ENCODE measurements around the gene BAD.

Gene BAD

DNA sequence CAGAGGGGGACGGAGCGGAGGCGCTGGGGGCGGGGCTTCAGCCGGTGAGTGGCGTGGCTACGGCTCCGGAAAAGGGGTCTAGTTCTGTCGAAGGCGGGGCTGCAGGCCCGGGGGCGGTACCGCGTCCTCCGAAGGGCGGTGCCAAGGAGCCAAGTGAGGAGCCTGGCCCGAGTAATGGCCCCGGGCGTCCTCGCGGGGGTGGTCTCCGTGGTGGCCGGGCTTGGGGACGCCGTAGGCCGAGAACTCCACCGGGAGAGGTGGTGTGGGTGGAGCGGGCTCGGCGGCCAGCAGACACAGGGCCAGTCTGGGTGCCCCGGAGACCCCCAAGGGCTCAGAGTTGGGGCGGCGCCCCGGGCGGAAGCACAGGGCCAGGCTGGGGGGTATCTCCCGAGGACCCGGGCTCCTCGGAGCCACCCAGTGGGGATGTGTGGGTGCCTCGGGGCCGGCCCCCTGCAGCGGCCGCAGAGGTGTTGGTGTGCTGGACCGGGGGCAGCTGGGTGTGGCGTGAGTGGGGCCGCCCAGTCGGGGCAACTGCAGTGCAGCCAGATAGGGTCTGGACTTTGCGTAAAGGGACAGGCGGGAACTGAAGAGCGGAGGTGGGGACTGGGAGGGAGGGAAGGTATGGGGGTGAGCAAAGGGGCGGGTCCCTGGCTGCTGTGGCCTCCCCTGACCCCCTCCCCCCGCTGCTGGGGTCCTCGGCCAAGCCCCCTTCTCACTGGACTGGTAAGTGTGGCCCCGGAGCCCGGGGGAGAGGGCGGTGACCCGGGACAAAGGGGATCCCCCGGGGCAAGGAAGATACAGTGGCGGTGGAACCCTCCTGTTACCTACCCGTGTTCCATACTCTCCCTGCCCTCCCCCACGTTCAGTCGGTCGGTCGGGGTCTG is 42.7 kb downstream of the BAD start:
- DNase-seq: peak; percentile 72

GRCh38 chr11:64241241-64241490 is 43.3 kb downstream of the BAD start:
- peak; percentile 99 for DNase-seq

DNA sequence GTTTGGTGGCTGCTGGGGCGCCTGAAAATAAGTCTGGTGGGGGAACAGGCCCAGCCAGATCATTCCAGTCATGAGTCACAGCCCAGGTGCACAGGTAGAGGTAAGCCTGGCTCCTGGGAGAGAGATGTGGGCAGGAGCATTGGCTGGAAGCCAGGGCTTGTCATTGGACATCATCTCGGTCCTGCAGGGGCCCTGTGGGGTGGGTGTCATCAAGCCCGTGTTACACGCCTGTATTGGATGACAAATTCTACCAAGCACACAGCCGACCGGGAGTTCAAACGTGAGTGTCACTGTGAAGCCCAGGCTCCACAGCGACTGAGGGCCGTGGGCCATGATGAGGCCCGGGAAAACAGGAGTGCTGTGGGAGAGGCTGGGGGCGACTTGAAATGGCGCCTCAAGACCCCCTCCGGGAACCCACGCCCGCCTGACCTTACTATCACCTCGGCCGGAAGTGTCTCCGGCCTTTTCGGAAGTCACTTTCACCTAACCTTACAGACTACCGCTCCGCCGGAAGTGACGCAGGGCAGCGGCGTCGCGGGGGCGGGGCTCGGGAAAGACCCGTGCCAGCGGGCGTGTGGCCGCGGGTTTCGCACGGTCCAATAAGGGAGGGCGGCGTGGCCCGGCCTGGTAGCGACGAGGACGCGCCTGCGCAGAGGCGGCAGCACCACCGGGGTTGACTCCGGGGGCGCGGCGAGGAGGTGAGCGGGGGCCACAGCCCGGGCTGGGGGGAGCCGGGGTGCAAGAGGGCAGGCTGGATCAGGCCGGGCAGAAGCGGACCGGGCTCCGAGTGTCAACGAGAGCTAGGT is 43.8 kb downstream of the BAD start, which contains the start of gene FKBP2:
Gene FKBP2, plus strand, starts transcription at position 661 of the 806 bp plus-strand sequence. CDS start 1,293 bp downstream, outside the sequence.
- DNase-seq: peak; percentile 98

DNA sequence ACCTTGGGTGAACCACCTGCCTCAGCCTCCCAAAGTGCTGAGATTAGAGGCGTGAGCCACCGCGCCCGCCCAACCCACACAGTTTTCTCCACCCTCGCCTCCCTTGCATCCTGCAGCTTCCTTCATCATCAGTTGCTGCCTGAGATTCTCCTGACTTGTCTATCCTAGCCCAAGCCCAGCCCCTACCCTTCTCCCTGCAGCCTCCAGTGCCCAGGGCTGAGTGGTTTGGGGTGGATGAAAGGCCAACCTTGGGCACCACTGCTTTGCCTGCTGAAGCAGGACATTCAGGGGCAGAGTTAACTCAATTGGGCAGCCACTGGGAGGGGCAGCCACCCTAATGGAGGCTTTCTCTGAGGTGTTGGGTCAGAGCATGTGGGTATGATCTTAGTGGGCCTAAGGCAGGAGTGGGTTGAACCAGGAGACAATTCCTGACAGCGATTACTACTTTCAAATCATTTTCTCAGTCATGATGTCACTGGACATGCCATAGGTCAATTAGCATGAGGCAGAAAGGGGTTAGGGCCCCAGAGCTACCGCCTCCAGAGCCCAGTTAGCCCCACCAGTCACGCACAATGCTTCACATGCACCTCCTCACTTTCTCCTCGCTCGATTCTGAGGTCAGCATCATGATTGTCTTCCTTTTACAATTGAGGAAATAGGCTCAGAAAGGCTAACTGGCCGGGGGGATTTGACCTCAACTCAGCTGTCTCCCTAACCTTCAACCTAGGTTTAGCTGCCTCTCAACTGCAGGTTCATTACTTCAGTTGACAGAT is 44.6 kb downstream of the BAD start:
- peak; percentile 81 for DNase-seq

GRCh38 chr11:64238999-64239398 is 45.5 kb downstream of the BAD start:
- no peak for DNase-seq

GRCh38 chr11:64238076-64238475 is 46.4 kb downstream of the BAD start:
- DNase-seq: no peak

- no peak for DNase-seq
Measured at GRCh38 chr11:64237484-64237951, 46.9 kb downstream of the BAD start.

DNA sequence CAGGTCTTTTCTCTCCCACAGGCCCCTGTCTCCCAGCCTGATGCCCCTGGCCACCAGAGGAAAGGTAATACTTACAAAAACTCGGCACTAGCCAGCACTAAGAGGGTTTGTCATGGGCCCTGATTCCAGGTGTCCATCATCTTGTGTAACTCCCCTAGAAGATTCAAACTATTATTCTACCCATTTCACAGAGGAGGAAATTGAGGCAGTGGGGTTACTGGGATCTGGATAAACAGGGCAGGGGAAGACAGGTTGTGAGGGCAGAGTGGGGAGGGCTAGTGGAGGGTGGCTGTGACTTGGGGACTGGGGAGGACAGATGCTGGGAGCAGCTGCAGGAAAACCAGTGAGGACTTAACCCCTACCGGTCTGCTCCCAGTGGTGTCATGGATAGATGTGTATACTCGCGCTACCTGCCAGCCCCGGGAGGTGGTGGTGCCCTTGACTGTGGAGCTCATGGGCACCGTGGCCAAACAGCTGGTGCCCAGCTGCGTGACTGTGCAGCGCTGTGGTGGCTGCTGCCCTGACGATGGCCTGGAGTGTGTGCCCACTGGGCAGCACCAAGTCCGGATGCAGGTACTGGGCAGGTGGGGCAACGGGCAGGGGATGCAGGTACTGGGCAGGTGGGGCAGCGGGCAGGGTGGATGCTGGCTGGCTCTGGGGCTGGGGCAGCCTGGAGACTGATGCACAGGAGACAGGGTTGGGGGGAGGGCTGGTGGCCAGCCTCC is 48.9 kb downstream of the BAD start:
- DNase-seq: no peak

- peak; percentile 53 for DNase-seq
Measured at GRCh38 chr11:64234647-64235379, 49.7 kb downstream of the BAD start.

DNA sequence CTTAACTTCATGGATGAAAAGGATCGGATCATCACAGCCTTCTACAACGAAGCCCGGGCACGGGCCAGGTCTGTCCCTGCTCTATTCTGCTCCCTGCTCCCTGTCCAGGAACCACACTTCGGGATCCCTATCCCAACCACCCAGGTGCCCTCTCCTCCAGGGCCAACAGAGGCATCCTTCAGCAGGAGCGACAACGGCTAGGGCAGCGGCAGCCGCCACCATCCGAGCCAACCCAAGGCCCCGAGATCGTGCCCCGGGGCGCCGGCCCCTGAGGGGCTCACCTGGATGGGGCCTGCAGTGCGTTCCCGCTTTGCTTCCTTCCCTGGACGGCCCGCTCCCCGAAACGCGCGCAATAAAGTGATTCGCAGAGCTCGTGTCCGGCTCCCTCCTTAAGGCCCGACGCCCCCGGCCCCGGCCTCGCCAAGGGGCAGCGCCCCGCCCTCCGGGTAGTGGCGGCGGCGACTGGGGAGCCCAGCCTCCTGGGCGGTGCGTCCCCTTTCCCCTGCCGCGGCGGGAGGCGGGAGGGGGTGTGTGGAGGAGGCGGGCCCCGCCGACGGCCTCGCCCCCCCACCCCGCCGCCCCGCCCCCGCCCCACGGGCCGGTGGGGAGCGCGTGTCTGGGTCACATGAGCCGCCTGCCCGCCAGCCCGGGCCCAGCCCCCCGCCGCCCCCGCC is 50.4 kb downstream of the BAD start, which contains the start of gene VEGFB:
Gene VEGFB, plus strand, starts transcription at position 672 of the 674 bp plus-strand sequence. CDS start 250 bp downstream, outside the sequence.
- peak; percentile 56 for DNase-seq

DNA sequence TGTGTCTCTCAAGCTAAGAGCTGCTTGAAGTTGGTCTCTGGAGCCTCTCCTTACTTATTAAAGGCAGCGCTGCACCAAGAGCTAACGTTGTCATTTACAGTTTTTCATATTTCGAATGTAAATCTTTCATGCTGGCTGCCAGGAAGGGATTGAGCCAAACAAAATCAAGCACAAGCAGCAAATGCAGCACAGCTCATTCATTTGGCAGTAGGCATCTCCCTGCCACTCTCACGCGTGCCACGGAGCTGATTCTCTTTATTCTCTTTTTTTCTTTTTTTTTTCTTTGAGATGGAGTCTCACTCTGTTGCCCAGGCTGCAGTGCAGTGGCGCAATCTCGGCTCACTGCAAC is 51.5 kb downstream of the BAD start:
- DNase-seq: no peak

GRCh38 chr11:64232182-64232966 is 52.1 kb downstream of the BAD start:
- DNase-seq: no peak

DNA sequence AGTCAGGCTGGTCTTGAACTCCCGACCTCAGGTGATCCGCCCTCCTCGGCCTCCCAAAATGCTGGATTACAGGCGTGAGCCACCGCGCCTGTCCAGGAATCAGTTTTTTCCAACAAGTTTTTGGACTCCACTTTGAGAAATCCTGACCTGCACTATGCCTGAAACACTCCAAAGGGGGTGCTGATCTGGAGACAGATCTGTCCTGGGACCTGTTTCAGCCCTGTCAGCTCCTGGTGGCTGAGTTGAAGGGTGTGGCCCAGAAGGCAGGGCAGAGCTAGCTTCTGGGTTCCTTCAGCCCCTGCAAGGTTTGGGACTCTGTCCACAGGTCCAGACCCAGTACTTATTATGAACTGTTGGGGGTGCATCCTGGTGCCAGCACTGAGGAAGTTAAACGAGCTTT is 52.9 kb downstream of the BAD start:
- no peak for DNase-seq

GRCh38 chr11:64230985-64231365 is 53.5 kb downstream of the BAD start:
- DNase-seq: peak; percentile 70

DNA sequence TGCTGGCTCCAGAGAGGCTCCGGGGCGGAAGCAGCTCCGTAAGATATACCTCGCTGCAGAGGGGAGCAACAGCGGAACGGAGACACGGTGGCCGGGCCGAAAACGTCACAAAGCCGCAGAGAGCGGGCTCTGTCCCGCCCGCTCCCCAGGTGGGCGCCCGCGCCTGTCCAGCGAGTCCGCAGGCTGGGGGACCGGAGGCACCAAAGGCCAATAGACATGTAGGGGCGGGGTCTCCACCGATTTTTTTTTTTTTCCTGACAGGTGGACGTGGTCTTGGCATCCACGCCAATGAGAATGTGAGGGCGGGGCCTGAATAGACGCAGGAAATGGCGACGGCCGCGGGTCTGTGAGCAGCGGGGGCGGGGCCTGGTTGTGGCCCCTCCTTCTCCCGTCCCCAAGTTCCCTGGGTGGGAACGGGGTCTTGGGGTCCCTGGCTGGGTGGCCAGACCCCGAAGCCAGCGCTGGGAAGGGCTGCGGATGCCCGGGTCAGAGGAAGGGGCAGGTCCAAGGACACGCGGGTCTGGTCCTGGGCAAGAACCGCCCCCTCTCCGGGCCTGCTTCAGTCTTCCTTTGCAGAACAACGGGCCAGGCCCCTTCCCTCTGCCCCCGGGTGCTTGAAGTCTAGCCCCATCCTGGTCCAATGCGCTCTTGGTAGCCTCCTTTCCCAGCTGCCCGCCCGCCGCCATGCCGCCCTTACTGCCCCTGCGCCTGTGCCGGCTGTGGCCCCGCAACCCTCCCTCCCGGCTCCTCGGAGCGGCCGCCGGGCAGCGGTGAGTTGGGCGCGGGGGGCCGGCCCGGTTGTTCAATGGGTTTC is 54.1 kb downstream of the BAD start, which contains the start of gene DNAJC4:
Gene DNAJC4, plus strand, starts transcription at position 378 of the 814 bp plus-strand sequence. Its CDS starts 307 bp downstream, at position 685.
- DNase-seq: peak; percentile 97

GRCh38 chr11:64229744-64230170 is 54.7 kb downstream of the BAD start:
- no peak for DNase-seq

DNA sequence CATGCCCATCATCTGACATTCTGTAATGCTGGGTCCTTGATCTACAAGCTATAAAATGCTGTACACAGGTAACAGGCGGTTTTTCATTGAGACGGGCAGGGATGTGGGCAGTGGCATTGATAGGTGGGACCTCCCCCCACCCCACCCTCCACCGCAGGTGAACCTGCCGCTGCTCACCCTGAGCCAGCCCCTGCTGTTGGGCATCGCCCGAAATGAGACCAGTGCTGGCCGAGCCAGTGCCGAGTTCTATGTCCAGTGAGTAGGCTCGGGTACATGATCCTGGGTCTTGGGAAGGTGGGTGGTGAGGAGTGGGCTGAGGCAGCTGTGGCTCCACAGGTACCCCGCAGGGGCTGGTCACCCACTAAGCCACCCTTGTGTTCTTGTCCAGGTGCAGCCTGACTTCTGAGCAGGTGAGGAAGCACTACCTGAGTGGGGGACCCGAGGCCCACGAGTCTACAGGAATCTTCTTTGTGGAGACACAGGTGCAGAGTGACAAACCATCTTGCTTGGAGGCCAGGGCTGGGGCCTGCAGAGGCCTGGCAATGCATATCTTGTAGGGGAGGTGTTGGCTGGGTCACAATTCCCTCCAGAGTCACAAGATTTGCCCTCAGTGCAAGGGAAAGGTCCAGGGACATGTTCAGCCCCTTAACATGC is 55.2 kb downstream of the BAD start:
- no peak for DNase-seq

- DNase-seq: no peak
Measured at GRCh38 chr11:64227405-64227956, 57.0 kb downstream of the BAD start.

All from OCI-M1 (cell line).